ENCODE data around the gene ANO2.

- TF ChIP-seq POLR2A (IDR thresholded peaks at IDR 0.05) = no peak
- no peak for TF ChIP-seq CTCF (IDR thresholded peaks at IDR 0.05)
- no peak for TF ChIP-seq POLR2AphosphoS5 (IDR thresholded peaks at IDR 0.05)
- no peak for TF ChIP-seq EP300 (IDR thresholded peaks at IDR 0.05; ENCODE audit: low read depth)
Observed at GRCh38 chr12:5773550-5773949, 171.5 kb downstream of the ANO2 start.

Measured in transverse colon (tissue), 4 donors.